ENCODE data around the gene ZPR1.

Gene ZPR1

DNA sequence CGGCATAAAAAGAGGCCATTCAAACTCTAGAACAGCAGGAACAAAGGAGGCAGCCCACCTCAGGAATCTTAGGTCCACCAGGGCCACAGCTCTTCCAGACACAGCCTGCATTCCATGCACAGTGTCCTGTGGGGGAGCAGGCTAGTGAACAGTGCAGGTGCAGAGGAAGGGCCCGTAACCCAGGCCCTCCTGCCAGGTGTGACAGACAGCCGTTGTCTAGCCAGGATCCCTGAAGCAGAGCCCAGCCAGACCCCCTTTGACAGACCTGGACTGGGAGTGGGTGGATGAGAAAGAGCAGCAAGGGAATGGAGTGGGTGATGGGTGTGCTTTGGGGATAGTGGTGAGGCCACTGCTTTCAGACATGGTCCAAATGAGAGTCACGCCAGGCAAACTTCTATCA is 1.2 kb upstream of the ZPR1 start:
- H3K4me3 ChIP-seq (ENCODE audit: low read depth, low read length): no peak overlapping the region
- DNase-seq (ENCODE audit: low read depth): no peak
- TF ChIP-seq, protein P1, sequence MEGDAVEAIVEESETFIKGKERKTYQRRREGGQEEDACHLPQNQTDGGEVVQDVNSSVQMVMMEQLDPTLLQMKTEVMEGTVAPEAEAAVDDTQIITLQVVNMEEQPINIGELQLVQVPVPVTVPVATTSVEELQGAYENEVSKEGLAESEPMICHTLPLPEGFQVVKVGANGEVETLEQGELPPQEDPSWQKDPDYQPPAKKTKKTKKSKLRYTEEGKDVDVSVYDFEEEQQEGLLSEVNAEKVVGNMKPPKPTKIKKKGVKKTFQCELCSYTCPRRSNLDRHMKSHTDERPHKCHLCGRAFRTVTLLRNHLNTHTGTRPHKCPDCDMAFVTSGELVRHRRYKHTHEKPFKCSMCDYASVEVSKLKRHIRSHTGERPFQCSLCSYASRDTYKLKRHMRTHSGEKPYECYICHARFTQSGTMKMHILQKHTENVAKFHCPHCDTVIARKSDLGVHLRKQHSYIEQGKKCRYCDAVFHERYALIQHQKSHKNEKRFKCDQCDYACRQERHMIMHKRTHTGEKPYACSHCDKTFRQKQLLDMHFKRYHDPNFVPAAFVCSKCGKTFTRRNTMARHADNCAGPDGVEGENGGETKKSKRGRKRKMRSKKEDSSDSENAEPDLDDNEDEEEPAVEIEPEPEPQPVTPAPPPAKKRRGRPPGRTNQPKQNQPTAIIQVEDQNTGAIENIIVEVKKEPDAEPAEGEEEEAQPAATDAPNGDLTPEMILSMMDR (IDR thresholded peaks at IDR 0.05; ENCODE audit: low read depth, low read length, missing control alignments): no peak
- in situ Hi-C loops (cut with HindIII; ENCODE audit: low sequenced_read_pairs): no loop called here

DNA sequence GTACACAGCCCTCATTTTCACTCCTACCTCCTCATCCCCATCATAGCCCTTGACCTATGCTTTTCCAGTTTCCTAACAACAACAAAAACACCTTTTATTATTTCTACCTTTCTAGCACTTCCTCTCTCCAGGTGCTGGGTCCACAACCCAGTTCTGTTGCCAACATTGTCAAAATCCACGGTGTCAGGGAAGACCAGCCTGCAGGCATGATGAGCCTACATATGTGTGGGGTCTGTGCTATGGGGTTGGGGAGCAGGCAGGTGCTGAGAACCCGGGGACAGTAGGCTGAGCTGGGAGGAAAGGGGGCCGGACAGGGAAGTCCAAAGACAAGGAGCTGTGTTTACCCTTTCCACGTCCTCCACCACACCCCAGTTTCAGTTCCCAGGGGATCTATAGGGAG is 711 bp upstream of the ZPR1 start:
- no peak for DNase-seq (ENCODE audit: low read depth)
- peak overlapping the region; percentile 78 for H3K4me3 ChIP-seq (ENCODE audit: low read depth, low read length)
- TF ChIP-seq, protein P1 (IDR thresholded peaks at IDR 0.05; ENCODE audit: low read depth, low read length, missing control alignments): no peak
- in situ Hi-C loops (cut with HindIII; ENCODE audit: low sequenced_read_pairs): no loop called here

DNA sequence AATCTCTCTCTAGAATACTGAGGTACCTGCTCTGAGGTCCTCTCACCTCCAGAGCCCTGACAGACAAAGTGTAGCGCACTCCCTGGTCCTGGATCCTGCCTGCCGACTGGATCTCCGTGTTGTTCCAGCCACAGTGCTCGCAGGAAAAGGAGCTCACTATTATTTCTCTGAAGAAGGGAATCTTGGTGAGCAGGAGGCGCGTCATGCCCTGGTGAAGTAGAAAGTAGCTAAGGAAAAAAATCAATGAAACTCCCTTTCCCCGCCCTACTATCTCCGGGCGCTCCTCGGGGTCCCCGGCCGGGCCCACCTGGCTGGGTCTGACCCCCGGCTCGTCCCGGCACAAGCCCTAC is 412 bp downstream of the ZPR1 start:
- H3K4me3 ChIP-seq (ENCODE audit: low read depth, low read length): peak overlapping the region; percentile 78
- DNase-seq (ENCODE audit: low read depth): no peak
- in situ Hi-C loops (cut with HindIII; ENCODE audit: low sequenced_read_pairs): no loop called here
- TF ChIP-seq, protein P1 (IDR thresholded peaks at IDR 0.05; ENCODE audit: low read depth, low read length, missing control alignments): no peak

DNA sequence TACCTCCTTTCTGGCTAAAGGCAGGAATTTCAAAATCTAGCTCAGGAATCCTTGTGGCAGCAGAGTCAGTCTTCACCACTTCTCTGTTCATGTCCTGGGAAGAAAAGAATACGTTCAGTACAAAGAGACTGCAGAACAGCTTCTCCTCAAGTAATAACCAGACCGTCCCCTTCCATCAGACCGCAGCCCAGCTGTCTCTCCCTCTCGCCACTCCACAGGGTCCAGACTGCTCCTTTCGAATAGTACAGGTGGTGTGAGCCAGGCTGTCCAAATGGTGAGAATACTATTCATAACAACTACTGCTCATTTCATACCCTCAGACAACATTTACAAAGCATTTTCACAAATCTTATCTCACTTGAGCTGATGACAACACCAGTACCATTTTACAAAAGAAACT is 857 bp downstream of the ZPR1 start:
- H3K4me3 ChIP-seq (ENCODE audit: low read depth, low read length): peak overlapping the region; percentile 78
- in situ Hi-C loops (cut with HindIII; ENCODE audit: low sequenced_read_pairs): no loop called here
- no peak for DNase-seq (ENCODE audit: low read depth)
- TF ChIP-seq, protein P1 (IDR thresholded peaks at IDR 0.05; ENCODE audit: low read depth, low read length, missing control alignments): no peak

DNA sequence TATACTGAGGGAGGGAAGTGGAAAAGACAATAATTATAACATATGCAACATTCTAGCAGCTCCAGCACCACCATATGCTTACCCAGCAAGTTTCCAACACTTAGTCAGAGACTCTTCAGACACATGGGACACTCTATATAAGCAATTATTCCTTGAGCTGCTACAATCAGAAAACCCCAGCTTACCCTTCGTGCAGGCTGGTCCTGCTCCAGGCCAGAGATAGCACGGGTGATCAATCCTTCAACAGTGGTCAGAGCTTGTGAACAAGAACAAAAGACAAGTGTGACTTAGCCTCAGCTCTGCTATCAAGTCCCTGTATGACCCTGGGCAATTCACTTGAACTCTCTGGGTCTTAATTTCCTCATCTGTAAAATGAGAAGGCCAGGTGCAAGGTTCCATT is 1.5 kb downstream of the ZPR1 start:
- in situ Hi-C loops (cut with HindIII; ENCODE audit: low sequenced_read_pairs): no loop called here
- no peak for DNase-seq (ENCODE audit: low read depth)
- H3K4me3 ChIP-seq (ENCODE audit: low read depth, low read length): no peak overlapping the region
- TF ChIP-seq, protein P1 (IDR thresholded peaks at IDR 0.05; ENCODE audit: low read depth, low read length, missing control alignments): no peak

DNA sequence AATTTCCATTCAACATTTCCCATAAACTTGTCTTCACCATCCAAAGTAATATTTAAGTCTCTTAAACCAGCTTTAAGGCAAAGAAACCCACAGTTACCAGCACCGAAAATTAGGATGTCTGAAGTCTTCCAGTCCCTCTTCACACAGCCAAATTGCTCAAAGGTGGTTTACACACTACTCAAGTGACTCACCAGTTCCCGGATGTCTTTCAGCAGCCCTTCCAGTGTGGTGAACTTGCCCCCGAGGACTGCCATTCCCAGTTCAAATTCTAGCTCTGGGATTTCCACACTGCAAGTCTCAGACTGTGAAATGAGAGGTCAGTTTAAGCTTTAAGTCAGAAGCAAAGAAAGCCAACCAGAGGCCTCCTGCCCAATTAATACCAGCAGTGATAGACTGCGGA is 5.1 kb downstream of the ZPR1 start:
- TF ChIP-seq, protein P1 (IDR thresholded peaks at IDR 0.05; ENCODE audit: low read depth, low read length, missing control alignments): no peak
- in situ Hi-C loops (cut with HindIII; ENCODE audit: low sequenced_read_pairs): no loop called here
- no peak for DNase-seq (ENCODE audit: low read depth)
- no peak overlapping the region for H3K4me3 ChIP-seq (ENCODE audit: low read depth, low read length)

DNA sequence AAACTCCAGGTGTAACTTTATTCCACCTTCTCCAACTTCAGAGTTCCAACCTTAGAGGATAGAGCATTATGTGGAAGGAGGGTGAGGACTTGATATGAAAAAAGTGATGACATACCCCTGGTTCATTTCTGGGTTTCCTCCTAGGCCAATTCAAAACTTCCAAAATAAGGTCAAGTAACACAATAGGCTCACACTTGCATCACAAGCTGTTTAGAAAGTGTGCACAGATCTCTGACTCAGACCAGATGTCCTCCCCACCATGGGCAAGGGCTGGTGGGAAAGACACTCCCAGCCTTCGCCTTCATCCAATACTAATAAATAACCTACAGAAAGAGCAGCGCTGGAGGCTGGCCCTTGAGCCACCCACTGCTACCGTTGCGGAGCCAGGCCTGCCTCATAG is 9.3 kb downstream of the ZPR1 start:
- DNase-seq (ENCODE audit: low read depth): no peak
- in situ Hi-C loops (cut with HindIII; ENCODE audit: low sequenced_read_pairs): no loop called here
- TF ChIP-seq, protein P1 (IDR thresholded peaks at IDR 0.05; ENCODE audit: low read depth, low read length, missing control alignments): no peak
- no peak overlapping the region for H3K4me3 ChIP-seq (ENCODE audit: low read depth, low read length)

Data from astrocyte of the cerebellum (primary cell).